Sigmoid colon (tissue), 4 donors: ENCODE results near the gene VSTM2L.

Experiments used
- EP300 ChIP-seq, 4 donors: sonication (generic); formaldehyde crosslinking; IDR thresholded peaks; one replicate each; pipeline ENCODE4 v1.6.1; 2017; ENCODE audit warnings: antibody characterized with exemption in 4 of 4
- POLR2A ChIP-seq, 2 donors: fragments of 450-650 bp; IDR thresholded peaks; one replicate each; pipeline ENCODE4 v1.6.1; 2016; ENCODE audit warnings: antibody characterized with exemption in 2 of 2, mild to moderate bottlenecking in 2 of 2, moderate library complexity in 2 of 2
- TF ChIP-seq, protein P1 (sequence below), 4 experiments: fragments of 450-650 bp in 3 of 4; fragments of 200-600 bp in 1 of 4; IDR thresholded peaks; one replicate each; pipeline ENCODE4 v1.5.1; 2016 to 2019; ENCODE audit warnings: antibody characterized with exemption in 4 of 4, mild to moderate bottlenecking in 3 of 4, moderate library complexity in 2 of 4

DNA sequence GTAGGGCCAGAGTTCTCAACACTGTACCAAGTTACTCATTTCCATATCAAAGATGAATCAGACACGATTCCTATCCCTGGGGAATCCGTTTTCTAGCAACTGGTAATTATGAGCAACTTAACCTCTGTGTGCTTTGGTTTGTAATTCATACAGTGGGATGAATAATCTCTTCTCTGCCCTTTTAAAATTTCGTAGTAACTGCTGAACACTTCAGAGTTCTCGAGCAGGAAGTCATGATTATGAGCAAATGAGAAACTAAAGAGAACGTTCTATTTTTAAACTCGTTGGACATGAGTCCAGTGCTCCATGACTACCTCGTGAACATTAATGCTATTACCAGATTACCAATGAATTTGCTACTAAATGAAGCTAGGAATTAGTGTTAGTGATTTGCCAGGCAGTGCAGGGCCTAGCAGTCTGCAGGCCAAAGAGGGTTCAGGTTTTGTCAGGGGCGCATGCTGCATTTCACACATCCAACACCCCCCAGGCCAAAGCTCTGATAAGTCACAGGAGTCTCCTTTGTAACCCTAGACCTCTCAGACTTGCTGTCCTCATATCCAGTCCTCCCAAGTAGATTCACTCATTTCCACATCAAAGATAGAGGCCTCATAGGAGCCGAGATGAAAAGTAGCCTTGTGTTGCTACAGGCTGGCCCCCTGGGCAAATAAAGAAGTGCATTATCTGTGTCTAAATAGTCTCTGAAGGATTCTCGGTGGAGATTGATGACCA, 45.8 kb upstream of the VSTM2L start:
- TF ChIP-seq, protein P1, sequence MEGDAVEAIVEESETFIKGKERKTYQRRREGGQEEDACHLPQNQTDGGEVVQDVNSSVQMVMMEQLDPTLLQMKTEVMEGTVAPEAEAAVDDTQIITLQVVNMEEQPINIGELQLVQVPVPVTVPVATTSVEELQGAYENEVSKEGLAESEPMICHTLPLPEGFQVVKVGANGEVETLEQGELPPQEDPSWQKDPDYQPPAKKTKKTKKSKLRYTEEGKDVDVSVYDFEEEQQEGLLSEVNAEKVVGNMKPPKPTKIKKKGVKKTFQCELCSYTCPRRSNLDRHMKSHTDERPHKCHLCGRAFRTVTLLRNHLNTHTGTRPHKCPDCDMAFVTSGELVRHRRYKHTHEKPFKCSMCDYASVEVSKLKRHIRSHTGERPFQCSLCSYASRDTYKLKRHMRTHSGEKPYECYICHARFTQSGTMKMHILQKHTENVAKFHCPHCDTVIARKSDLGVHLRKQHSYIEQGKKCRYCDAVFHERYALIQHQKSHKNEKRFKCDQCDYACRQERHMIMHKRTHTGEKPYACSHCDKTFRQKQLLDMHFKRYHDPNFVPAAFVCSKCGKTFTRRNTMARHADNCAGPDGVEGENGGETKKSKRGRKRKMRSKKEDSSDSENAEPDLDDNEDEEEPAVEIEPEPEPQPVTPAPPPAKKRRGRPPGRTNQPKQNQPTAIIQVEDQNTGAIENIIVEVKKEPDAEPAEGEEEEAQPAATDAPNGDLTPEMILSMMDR (IDR thresholded peaks at IDR 0.05) = no peak
- TF ChIP-seq POLR2A (IDR thresholded peaks at IDR 0.05) (no peak), EP300 (IDR thresholded peaks at IDR 0.05) (no peak)
